ENCODE measurements around the gene CCDC83. TPM values are rescaled to one million over a fixed set of nuclear protein-coding genes. Genes with fewer than 3 reads are reported as not detected.
"Not testable (repeated sequence)": the region's sequence is repeated elsewhere in the genome, so short reads cannot be mapped to it uniquely, and the experiment has no call there.

CCDC83 gene
- total and polyA plus RNA-seq, 9 donors: not detected

- not testable (repeated sequence) for H3K27ac ChIP-seq (ENCODE audit: low read length); H3K36me3 ChIP-seq (ENCODE audit: control insufficient read depth, insufficient read depth, low read length); H3K4me1 ChIP-seq (ENCODE audit: control insufficient read depth, insufficient read depth, low read length); H3K4me3 ChIP-seq (ENCODE audit: low read length); H3K27me3 ChIP-seq (ENCODE audit: control insufficient read depth, insufficient read depth, low read length); DNase-seq
- WGBS (ENCODE audit: insufficient coverage): no CpG with 5 or more reads among the region's 7 CpGs
- peaks cover 12% of the 10 kb centered on the region for H3K9me3 ChIP-seq (replicated peaks; ENCODE audit: control insufficient read depth, low read depth, low read length)
Observed at GRCh38 chr11:85853541-85853940, 1.6 kb upstream of the CCDC83 start.

- Histone ChIP-seq H3K36me3 (ENCODE audit: control insufficient read depth, insufficient read depth, low read length) (no peaks in the 10 kb centered on the region), H3K4me3 (ENCODE audit: low read length) (peak overlapping the region; percentile 64), H3K4me1 (ENCODE audit: control insufficient read depth, insufficient read depth, low read length) (peaks cover 6% of the 10 kb centered on the region), H3K9me3 (replicated peaks; ENCODE audit: control insufficient read depth, low read depth, low read length) (peaks cover 8% of the 10 kb centered on the region), H3K27me3 (ENCODE audit: control insufficient read depth, insufficient read depth, low read length) (no peaks in the 10 kb centered on the region), H3K27ac (ENCODE audit: low read length) (peak overlapping the region; percentile 98)
- WGBS (ENCODE audit: insufficient coverage): 0% methylated on average over 1 of the region's 7 CpGs
- no peak for DNase-seq
Observed at GRCh38 chr11:85854212-85854556, 999 bp upstream of the CCDC83 start.

- H3K36me3 ChIP-seq (ENCODE audit: control insufficient read depth, insufficient read depth, low read length): no peaks in the 10 kb centered on the region
- WGBS (ENCODE audit: insufficient coverage): under 1% methylated on average over 49 of the region's 62 CpGs
Observed at GRCh38 chr11:85854557-85855340, 434 bp upstream of the CCDC83 start.

GRCh38 chr11:85857098-85857497 is 1.9 kb downstream of the CCDC83 start:
- H3K9me3 ChIP-seq (replicated peaks; ENCODE audit: control insufficient read depth, low read depth, low read length): peaks cover 2% of the 10 kb centered on the region
- no peak overlapping the region for H3K27ac ChIP-seq (ENCODE audit: low read length)
- H3K4me1 ChIP-seq (ENCODE audit: control insufficient read depth, insufficient read depth, low read length): peaks cover 6% of the 10 kb centered on the region
- H3K4me3 ChIP-seq (ENCODE audit: low read length): no peak overlapping the region
- no peaks in the 10 kb centered on the region for H3K36me3 ChIP-seq (ENCODE audit: control insufficient read depth, insufficient read depth, low read length)
- DNase-seq: no peak
- WGBS (ENCODE audit: insufficient coverage): 88% methylated on average over 10 of the region's 10 CpGs
- H3K27me3 ChIP-seq (ENCODE audit: control insufficient read depth, insufficient read depth, low read length): peaks cover 3% of the 10 kb centered on the region

More at GRCh38 chr11:85854557-85855340, 434 bp upstream of the CCDC83 start:
- peak overlapping the region; percentile 64 for H3K4me3 ChIP-seq (ENCODE audit: low read length)
- no peaks in the 10 kb centered on the region for H3K27me3 ChIP-seq (ENCODE audit: control insufficient read depth, insufficient read depth, low read length)
- peaks cover 8% of the 10 kb centered on the region for H3K9me3 ChIP-seq (replicated peaks; ENCODE audit: control insufficient read depth, low read depth, low read length)
- peak overlapping the region; percentile 98 for H3K27ac ChIP-seq (ENCODE audit: low read length)
- H3K4me1 ChIP-seq (ENCODE audit: control insufficient read depth, insufficient read depth, low read length): peaks cover 6% of the 10 kb centered on the region
- DNase-seq: peak; percentile 96

DNA sequence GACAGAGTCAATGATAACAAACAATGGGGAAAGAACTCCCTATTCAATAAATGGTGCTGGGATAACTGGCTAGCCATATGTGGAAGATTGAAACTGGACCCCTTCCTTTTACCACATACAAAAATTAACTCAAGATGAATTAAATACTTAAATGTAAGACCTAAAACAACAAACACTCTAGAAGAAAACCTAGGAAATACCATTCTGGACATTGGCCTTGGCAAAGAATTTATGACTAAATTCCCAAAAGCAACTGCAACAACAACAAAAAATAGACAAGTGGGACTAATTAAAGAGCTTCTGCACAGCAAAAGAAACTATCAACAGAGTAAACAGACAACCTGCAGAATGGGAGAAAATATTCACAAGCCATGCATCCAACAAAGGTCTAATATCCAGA is 4.4 kb downstream of the CCDC83 start:
- not testable (repeated sequence) for H3K4me1 ChIP-seq (ENCODE audit: control insufficient read depth, insufficient read depth, low read length); H3K4me3 ChIP-seq (ENCODE audit: low read length)

GRCh38 chr11:85863855-85864254 is 8.7 kb downstream of the CCDC83 start:
- WGBS (ENCODE audit: insufficient coverage): no CpG with 5 or more reads among the region's 1 CpG

More for the DNA sequence above, 4.4 kb downstream of the CCDC83 start:
- DNase-seq; H3K9me3 ChIP-seq (replicated peaks; ENCODE audit: control insufficient read depth, low read depth, low read length); H3K27me3 ChIP-seq (ENCODE audit: control insufficient read depth, insufficient read depth, low read length); H3K36me3 ChIP-seq (ENCODE audit: control insufficient read depth, insufficient read depth, low read length); H3K27ac ChIP-seq (ENCODE audit: low read length): not testable (repeated sequence)

DNA sequence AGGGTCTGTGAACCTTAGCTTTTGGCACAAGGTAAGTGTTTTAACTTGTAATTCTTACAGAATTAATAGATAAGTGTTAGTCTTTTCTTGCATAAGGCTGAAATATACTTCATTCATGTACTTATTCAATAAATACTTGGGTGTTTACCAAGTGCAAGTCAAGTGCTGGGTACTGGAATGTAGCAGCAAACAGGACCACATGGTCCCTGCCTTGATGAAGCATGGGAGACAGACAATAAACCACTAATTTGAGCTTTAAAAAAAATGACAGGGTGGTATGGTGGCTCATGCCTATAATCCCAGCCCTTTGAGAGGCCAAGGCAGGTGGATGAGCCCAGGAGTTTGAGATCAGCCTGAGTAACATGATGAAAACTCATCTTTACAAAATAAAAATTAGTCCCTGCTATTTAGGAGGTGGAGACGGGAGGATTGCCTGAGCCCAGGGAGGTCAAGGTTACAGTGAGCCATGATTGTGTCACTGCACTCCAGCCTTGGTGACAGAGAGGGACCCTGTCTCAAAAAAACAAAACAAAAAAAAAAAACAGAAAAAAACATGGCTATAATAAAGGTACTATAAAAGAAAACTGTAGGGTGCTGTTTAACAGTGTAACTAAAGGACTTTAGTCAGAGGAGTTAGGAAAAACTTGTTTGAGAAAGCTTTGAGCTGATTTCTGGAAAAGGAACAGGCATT is 11.1 kb downstream of the CCDC83 start:
- H3K36me3 ChIP-seq (ENCODE audit: control insufficient read depth, insufficient read depth, low read length): no peaks in the 10 kb centered on the region
- WGBS (ENCODE audit: insufficient coverage): no CpG with 5 or more reads among the region's 1 CpG

More at GRCh38 chr11:85863855-85864254, 8.7 kb downstream of the CCDC83 start:
- no peak for DNase-seq
- Histone ChIP-seq H3K27me3 (ENCODE audit: control insufficient read depth, insufficient read depth, low read length) (peaks cover 3% of the 10 kb centered on the region), H3K4me3 (ENCODE audit: low read length) (no peak overlapping the region), H3K4me1 (ENCODE audit: control insufficient read depth, insufficient read depth, low read length) (no peaks in the 10 kb centered on the region), H3K9me3 (replicated peaks; ENCODE audit: control insufficient read depth, low read depth, low read length) (no peaks in the 10 kb centered on the region), H3K36me3 (ENCODE audit: control insufficient read depth, insufficient read depth, low read length) (no peaks in the 10 kb centered on the region), H3K27ac (ENCODE audit: low read length) (no peak overlapping the region)

GRCh38 chr11:85867751-85868150 is 12.6 kb downstream of the CCDC83 start:
- H3K4me1 ChIP-seq (ENCODE audit: control insufficient read depth, insufficient read depth, low read length): no peaks in the 10 kb centered on the region
- no peak for DNase-seq
- no peaks in the 10 kb centered on the region for H3K27me3 ChIP-seq (ENCODE audit: control insufficient read depth, insufficient read depth, low read length)
- 29% methylated on average over 1 of the region's 3 CpGs for WGBS (ENCODE audit: insufficient coverage)
- no peak overlapping the region for H3K4me3 ChIP-seq (ENCODE audit: low read length)
- no peak overlapping the region for H3K27ac ChIP-seq (ENCODE audit: low read length)
- H3K9me3 ChIP-seq (replicated peaks; ENCODE audit: control insufficient read depth, low read depth, low read length): no peaks in the 10 kb centered on the region
- H3K36me3 ChIP-seq (ENCODE audit: control insufficient read depth, insufficient read depth, low read length): no peaks in the 10 kb centered on the region

More for the DNA sequence above, 11.1 kb downstream of the CCDC83 start:
- Histone ChIP-seq H3K4me1 (ENCODE audit: control insufficient read depth, insufficient read depth, low read length) (no peaks in the 10 kb centered on the region), H3K4me3 (ENCODE audit: low read length) (no peak overlapping the region), H3K27me3 (ENCODE audit: control insufficient read depth, insufficient read depth, low read length) (peaks cover 3% of the 10 kb centered on the region), H3K9me3 (replicated peaks; ENCODE audit: control insufficient read depth, low read depth, low read length) (no peaks in the 10 kb centered on the region), H3K27ac (ENCODE audit: low read length) (no peak overlapping the region)
- no peak for DNase-seq

DNA sequence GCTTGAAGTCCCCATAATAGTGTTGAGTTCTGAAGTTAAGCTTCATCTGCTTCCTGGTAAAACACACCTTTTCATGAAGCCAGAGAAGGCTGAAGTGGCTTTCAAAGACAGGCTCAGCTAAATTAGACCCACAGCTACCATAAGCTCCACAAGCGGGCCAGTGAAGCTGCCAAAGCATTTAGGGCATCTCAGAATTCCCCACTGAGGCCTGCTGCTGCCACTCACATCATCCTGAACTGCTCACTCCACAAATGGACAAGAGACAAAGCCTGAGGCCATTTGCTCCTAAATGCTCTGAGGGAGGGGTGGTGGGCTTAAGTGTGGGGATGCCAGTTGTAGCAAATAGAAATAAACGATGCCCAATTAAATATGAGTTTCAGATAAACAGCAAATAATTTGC is 14.6 kb downstream of the CCDC83 start:
- WGBS (ENCODE audit: insufficient coverage): 57% methylated on average over 1 of the region's 2 CpGs
- Histone ChIP-seq H3K27ac (ENCODE audit: low read length) (peak overlapping the region; percentile 29), H3K36me3 (ENCODE audit: control insufficient read depth, insufficient read depth, low read length) (no peaks in the 10 kb centered on the region), H3K9me3 (replicated peaks; ENCODE audit: control insufficient read depth, low read depth, low read length) (no peaks in the 10 kb centered on the region), H3K4me3 (ENCODE audit: low read length) (no peak overlapping the region), H3K4me1 (ENCODE audit: control insufficient read depth, insufficient read depth, low read length) (no peaks in the 10 kb centered on the region), H3K27me3 (ENCODE audit: control insufficient read depth, insufficient read depth, low read length) (no peaks in the 10 kb centered on the region)
- peak; percentile 52 for DNase-seq

DNA sequence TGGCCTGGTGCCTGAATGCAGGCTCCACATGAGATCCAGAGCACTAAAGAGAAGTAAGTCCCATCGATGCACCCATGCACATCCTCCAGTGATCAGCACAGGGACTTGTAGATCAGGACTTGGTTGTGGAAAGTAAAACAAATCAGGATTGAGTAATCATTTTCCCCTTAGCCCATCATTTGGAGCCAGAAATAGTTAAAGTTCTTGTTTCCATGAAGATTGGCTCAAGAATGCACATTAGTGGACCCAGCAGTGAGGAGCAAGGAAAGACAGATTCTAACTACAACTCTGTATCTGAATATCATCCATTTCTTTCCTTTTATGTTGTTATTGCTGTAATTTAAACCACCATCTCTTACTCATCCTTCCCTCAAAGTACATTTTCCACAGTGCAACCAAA is 19.1 kb downstream of the CCDC83 start:
- Histone ChIP-seq H3K36me3 (ENCODE audit: control insufficient read depth, insufficient read depth, low read length) (no peaks in the 10 kb centered on the region), H3K4me1 (ENCODE audit: control insufficient read depth, insufficient read depth, low read length) (no peaks in the 10 kb centered on the region), H3K27ac (ENCODE audit: low read length) (no peak overlapping the region), H3K4me3 (ENCODE audit: low read length) (no peak overlapping the region), H3K9me3 (replicated peaks; ENCODE audit: control insufficient read depth, low read depth, low read length) (no peaks in the 10 kb centered on the region), H3K27me3 (ENCODE audit: control insufficient read depth, insufficient read depth, low read length) (no peaks in the 10 kb centered on the region)
- DNase-seq: no peak
- WGBS (ENCODE audit: insufficient coverage): no CpG with 5 or more reads among the region's 1 CpG

All from muscle of leg (tissue), 11 donors.